GM23338 (cell line): ENCODE results near the gene FEV. TPM values are rescaled to one million over a fixed set of nuclear protein-coding genes. Genes with fewer than 3 reads are reported as not detected.

Experiments
- ATAC-seq: fragments of 200-7000 bp; cut with Tn5 transposase; 3 replicates; pipeline ENCODE4 v1.9.1; 2020
- DNase-seq: peaks from one replicate; pipeline ENCODE4 v3.0.0-alpha.2; 2015; ENCODE audit warnings: low spot score
- H2AFZ ChIP-seq: fragments of 200-600 bp; sonication (generic); 2 replicates; pipeline ENCODE4 v1.8.0; 2016; ENCODE audit warnings: antibody characterized with exemption, mild to moderate bottlenecking, moderate library complexity
- H3F3A ChIP-seq: fragments of 200-600 bp; sonication (generic); replicated peaks from 2 replicates; pipeline ENCODE4 v1.8.0; 2017; ENCODE audit warnings: antibody characterized with exemption, mixed run types, low read depth
- H3K27ac ChIP-seq: fragments of 200-600 bp; sonication (generic); 2 replicates; pipeline ENCODE4 v1.6.1; 2016; ENCODE audit warnings: low read depth
- H3K27me3 ChIP-seq: fragments of 200-600 bp; sonication (generic); 2 replicates; pipeline ENCODE4 v1.8.0; 2016; ENCODE audit warnings: mild to moderate bottlenecking, mixed run types, moderate library complexity; ENCODE audit not compliant: insufficient read depth
- H3K36me3 ChIP-seq: fragments of 200-600 bp; sonication (generic); 2 replicates; pipeline ENCODE4 v1.8.0; 2016; ENCODE audit warnings: mild to moderate bottlenecking; ENCODE audit not compliant: insufficient read depth
- H3K4me1 ChIP-seq: fragments of 200-600 bp; sonication (generic); 2 replicates; pipeline ENCODE4 v1.8.0; 2016; ENCODE audit warnings: mild to moderate bottlenecking, moderate library complexity; ENCODE audit not compliant: insufficient read depth
- H3K4me2 ChIP-seq: fragments of 200-600 bp; sonication (generic); 2 replicates; pipeline ENCODE4 v1.7.1; 2017; ENCODE audit warnings: mixed run types
- H3K4me3 ChIP-seq: fragments of 200-600 bp; sonication (generic); 2 replicates; pipeline ENCODE4 v1.6.1; 2016; ENCODE audit warnings: mixed run types
- H3K79me2 ChIP-seq: fragments of 200-600 bp; sonication (generic); replicated peaks from 2 replicates; pipeline ENCODE4 v1.8.0; 2017; ENCODE audit warnings: mild to moderate bottlenecking; ENCODE audit not compliant: insufficient read depth
- H3K9me2 ChIP-seq: fragments of 200-600 bp; sonication (generic); 2 replicates; pipeline ENCODE4 v1.8.0; 2017; ENCODE audit not compliant: insufficient read depth
- H4K20me1 ChIP-seq: fragments of 200-600 bp; sonication (generic); replicated peaks from 2 replicates; pipeline ENCODE4 v1.8.0; 2017; ENCODE audit warnings: mild to moderate bottlenecking; ENCODE audit not compliant: insufficient read depth
- H3K27ac Mint-ChIP-seq: 2 replicates; pipeline ENCODE4 v1.8.0; 2020; ENCODE audit warnings: inconsistent platforms, mild to moderate bottlenecking, moderate library complexity, mixed read lengths
- H3K27me3 Mint-ChIP-seq: 3 replicates; pipeline ENCODE4 v1.8.0; 2022; ENCODE audit warnings: low read depth, mild to moderate bottlenecking, moderate library complexity, mixed read lengths, inconsistent platforms; ENCODE audit not compliant: insufficient read depth, poor library complexity
- H3K36me3 Mint-ChIP-seq: 3 replicates; pipeline ENCODE4 v1.8.0; 2021; ENCODE audit warnings: low read depth, mild to moderate bottlenecking, inconsistent platforms, moderate library complexity, mixed read lengths
- H3K4me1 Mint-ChIP-seq: 3 replicates; pipeline ENCODE4 v1.8.0; 2020; ENCODE audit warnings: mild to moderate bottlenecking, inconsistent platforms, mixed read lengths
- H3K4me3 Mint-ChIP-seq: 3 replicates; pipeline ENCODE4 v1.8.0; 2021; ENCODE audit warnings: moderate library complexity, mild to moderate bottlenecking, inconsistent platforms, mixed read lengths
- H3K9me3 Mint-ChIP-seq: 3 replicates; pipeline ENCODE4 v1.8.0; 2020; ENCODE audit warnings: moderate library complexity, mild to moderate bottlenecking, inconsistent platforms, mixed read lengths
- CREB1 ChIP-seq: fragments of 250-450 bp; sonication (Bioruptor Pico); IDR thresholded peaks from 2 replicates; pipeline ENCODE4 v1.5.0; 2020; ENCODE audit warnings: low read depth, mild to moderate bottlenecking, moderate library complexity
- ETS1 ChIP-seq: IDR thresholded peaks from 2 replicates; pipeline ENCODE4 v1.6.1; 2016; ENCODE audit warnings: antibody characterized with exemption
- EZH2 ChIP-seq: fragments of 200-600 bp; sonication (generic); IDR thresholded peaks from one replicate; pipeline ENCODE4 v1.8.0; 2017; ENCODE audit warnings: antibody characterized with exemption, mild to moderate bottlenecking, low read depth; ENCODE audit not compliant: unreplicated experiment
- EZH2phosphoT487 ChIP-seq: fragments of 200-600 bp; sonication (generic); IDR thresholded peaks from one replicate; pipeline ENCODE4 v1.8.1; 2018; ENCODE audit warnings: antibody characterized with exemption; ENCODE audit not compliant: unreplicated experiment
- JUNB ChIP-seq: IDR thresholded peaks from one replicate; pipeline ENCODE4 v1.6.1; 2016; ENCODE audit warnings: antibody characterized with exemption; ENCODE audit not compliant: unreplicated experiment
- NANOG ChIP-seq: IDR thresholded peaks from 2 replicates; pipeline ENCODE4 v1.6.1; 2016; ENCODE audit warnings: antibody characterized with exemption, borderline replicate concordance
- POLR2AphosphoS5 ChIP-seq: IDR thresholded peaks from 2 replicates; pipeline ENCODE4 v1.6.1; 2016; ENCODE audit warnings: antibody characterized with exemption, low read depth
- STAT1 ChIP-seq: IDR thresholded peaks from one replicate; pipeline ENCODE4 v1.6.1; 2016; ENCODE audit warnings: antibody characterized with exemption; ENCODE audit not compliant: unreplicated experiment
- ZNF114 ChIP-seq: fragments of 250-450 bp; sonication (Bioruptor Pico); IDR thresholded peaks from 2 replicates; pipeline ENCODE4 v1.5.0; 2020; ENCODE audit warnings: mild to moderate bottlenecking, moderate library complexity
- ZNF462 ChIP-seq: fragments of 250-450 bp; sonication (Bioruptor Pico); IDR thresholded peaks from 2 replicates; pipeline ENCODE4 v1.5.0; 2020; ENCODE audit warnings: mild to moderate bottlenecking, moderate library complexity
- polyA plus RNA-seq: library from polyadenylated mRNA; unstranded; fragments of >200 nt; fragmentation: Nextera tagmentation; extraction: Ambion mirVana; gene quantifications from 2 replicates; pipeline ENCODE4 v1.2.1, GENCODE V29; 2016
- total RNA-seq: library from RNA; depleted of rRNA; stranded (reverse); fragments of >200 nt; shearing (Covaris generic); gene quantifications from 2 replicates; pipeline ENCODE4 v1.2.3, GENCODE V29; 2014
- TF ChIP-seq, protein P1 (sequence below), 2 experiments: fragments of 200-600 bp in 1 of 2; sonication (generic) in 1 of 2; conservative IDR thresholded peaks; 2 replicates each; pipeline versions ENCODE4 v1.5.1 to v1.6.1; 2016 to 2017; ENCODE audit warnings: antibody characterized with exemption in 2 of 2, low read depth in 2 of 2, mild to moderate bottlenecking in 2 of 2, moderate library complexity in 1 of 2
- TF ChIP-seq, protein P2 (sequence below): IDR thresholded peaks from one replicate; pipeline ENCODE4 v1.6.1; 2018; ENCODE audit warnings: antibody characterized with exemption; ENCODE audit not compliant: unreplicated experiment

FEV gene
- total and polyA plus RNA-seq, 2 experiments from 2014 or later: not detected

- H4K20me1 ChIP-seq: peaks cover 8% of the 10 kb centered on the region
- H2AFZ ChIP-seq: peak overlapping the region; percentile 74; the same call in 1 of the 2 replicates
- H3K36me3 ChIP-seq: no peaks in the 10 kb centered on the region
- peak overlapping the region; percentile 46 for H3K4me3 ChIP-seq
- peak overlapping the region; percentile 75 for H3K4me2 ChIP-seq
- DNase-seq: peak; percentile 37
- TF ChIP-seq STAT1 (no peak), ZNF114 (CRISPR knock-in tag) (no peak), EZH2phosphoT487 (peak; percentile 63), NANOG (no peak), JUNB (no peak), EZH2 (peak; percentile 92), POLR2AphosphoS5 (no peak), ZNF462 (CRISPR knock-in tag) (no peak), ETS1 (no peak), CREB1 (CRISPR knock-in tag) (no peak)
- TF ChIP-seq, protein P1, sequence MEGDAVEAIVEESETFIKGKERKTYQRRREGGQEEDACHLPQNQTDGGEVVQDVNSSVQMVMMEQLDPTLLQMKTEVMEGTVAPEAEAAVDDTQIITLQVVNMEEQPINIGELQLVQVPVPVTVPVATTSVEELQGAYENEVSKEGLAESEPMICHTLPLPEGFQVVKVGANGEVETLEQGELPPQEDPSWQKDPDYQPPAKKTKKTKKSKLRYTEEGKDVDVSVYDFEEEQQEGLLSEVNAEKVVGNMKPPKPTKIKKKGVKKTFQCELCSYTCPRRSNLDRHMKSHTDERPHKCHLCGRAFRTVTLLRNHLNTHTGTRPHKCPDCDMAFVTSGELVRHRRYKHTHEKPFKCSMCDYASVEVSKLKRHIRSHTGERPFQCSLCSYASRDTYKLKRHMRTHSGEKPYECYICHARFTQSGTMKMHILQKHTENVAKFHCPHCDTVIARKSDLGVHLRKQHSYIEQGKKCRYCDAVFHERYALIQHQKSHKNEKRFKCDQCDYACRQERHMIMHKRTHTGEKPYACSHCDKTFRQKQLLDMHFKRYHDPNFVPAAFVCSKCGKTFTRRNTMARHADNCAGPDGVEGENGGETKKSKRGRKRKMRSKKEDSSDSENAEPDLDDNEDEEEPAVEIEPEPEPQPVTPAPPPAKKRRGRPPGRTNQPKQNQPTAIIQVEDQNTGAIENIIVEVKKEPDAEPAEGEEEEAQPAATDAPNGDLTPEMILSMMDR (conservative IDR thresholded peaks at IDR 0.05; ENCODE audit: low read depth in 2 of 2): peak in 1 of 2 experiments; percentile 40; a peak in 2 of 4 replicates
- TF ChIP-seq, protein P2, sequence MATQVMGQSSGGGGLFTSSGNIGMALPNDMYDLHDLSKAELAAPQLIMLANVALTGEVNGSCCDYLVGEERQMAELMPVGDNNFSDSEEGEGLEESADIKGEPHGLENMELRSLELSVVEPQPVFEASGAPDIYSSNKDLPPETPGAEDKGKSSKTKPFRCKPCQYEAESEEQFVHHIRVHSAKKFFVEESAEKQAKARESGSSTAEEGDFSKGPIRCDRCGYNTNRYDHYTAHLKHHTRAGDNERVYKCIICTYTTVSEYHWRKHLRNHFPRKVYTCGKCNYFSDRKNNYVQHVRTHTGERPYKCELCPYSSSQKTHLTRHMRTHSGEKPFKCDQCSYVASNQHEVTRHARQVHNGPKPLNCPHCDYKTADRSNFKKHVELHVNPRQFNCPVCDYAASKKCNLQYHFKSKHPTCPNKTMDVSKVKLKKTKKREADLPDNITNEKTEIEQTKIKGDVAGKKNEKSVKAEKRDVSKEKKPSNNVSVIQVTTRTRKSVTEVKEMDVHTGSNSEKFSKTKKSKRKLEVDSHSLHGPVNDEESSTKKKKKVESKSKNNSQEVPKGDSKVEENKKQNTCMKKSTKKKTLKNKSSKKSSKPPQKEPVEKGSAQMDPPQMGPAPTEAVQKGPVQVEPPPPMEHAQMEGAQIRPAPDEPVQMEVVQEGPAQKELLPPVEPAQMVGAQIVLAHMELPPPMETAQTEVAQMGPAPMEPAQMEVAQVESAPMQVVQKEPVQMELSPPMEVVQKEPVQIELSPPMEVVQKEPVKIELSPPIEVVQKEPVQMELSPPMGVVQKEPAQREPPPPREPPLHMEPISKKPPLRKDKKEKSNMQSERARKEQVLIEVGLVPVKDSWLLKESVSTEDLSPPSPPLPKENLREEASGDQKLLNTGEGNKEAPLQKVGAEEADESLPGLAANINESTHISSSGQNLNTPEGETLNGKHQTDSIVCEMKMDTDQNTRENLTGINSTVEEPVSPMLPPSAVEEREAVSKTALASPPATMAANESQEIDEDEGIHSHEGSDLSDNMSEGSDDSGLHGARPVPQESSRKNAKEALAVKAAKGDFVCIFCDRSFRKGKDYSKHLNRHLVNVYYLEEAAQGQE: no peak
- peaks cover 98% of the 10 kb centered on the region for H3K27me3 ChIP-seq
- no peaks in the 10 kb centered on the region for H3K9me2 ChIP-seq
- Mint-ChIP-seq H3K4me3 (peak overlapping the region; percentile 63), H3K27ac (no peak overlapping the region), H3K9me3 (no peaks in the 10 kb centered on the region; the same call in 2 of the 3 replicates), H3K4me1 (peaks cover 17% of the 10 kb centered on the region), H3K36me3 (no peaks in the 10 kb centered on the region; the same call in 2 of the 3 replicates), H3K27me3 (peaks cover 78% of the 10 kb centered on the region)
- no peak overlapping the region for H3K27ac ChIP-seq
- H3F3A ChIP-seq: 0 out of 2 replicates have a peak, but pooled peaks cover 4% of the 10 kb centered on the region
- no peak for ATAC-seq
- H3K79me2 ChIP-seq: no peaks in the 10 kb centered on the region
- H3K4me1 ChIP-seq: peaks cover 30% of the 10 kb centered on the region; the same call in 1 of the 2 replicates
These were observed 4.1 kb downstream of the FEV start for GRCh38 chr2:218980735-218981389.
